Brain microvascular endothelial cell (primary cell): ENCODE results near the gene STC2.

Source experiments
- DNase-seq: peaks from one replicate; pipeline ENCODE4 v3.0.0-alpha.2; 2020
- H3K27ac ChIP-seq: fragments of 250-450 bp; sonication (Bioruptor Pico); 2 replicates; pipeline ENCODE4 v1.5.1; 2020; ENCODE audit warnings: mild to moderate bottlenecking, moderate library complexity
- H3K27me3 ChIP-seq: fragments of 250-450 bp; sonication (Bioruptor Pico); replicated peaks from 2 replicates; pipeline ENCODE4 v1.5.1; 2020; ENCODE audit warnings: mild to moderate bottlenecking
- H3K36me3 ChIP-seq: fragments of 250-450 bp; sonication (Bioruptor Pico); replicated peaks from 2 replicates; pipeline ENCODE4 v1.5.1; 2020; ENCODE audit warnings: mild to moderate bottlenecking
- H3K4me3 ChIP-seq: 2 replicates; pipeline ENCODE4 v1.5.1; 2011; ENCODE audit warnings: low read depth, mild to moderate bottlenecking, control low read depth, low read length, moderate library complexity
- CTCF ChIP-seq: IDR thresholded peaks from 2 replicates; pipeline ENCODE4 v1.5.1; 2011; ENCODE audit warnings: low read depth, mild to moderate bottlenecking, moderate library complexity, low read length, control low read depth, inconsistent platforms; ENCODE audit errors: missing control alignments
- in situ Hi-C: cut with HindIII; loops from 2 replicates; pipeline ENCODE4 v1.10.0; 2017; ENCODE audit warnings: low sequenced_read_pairs, low pct_ligation_motif_present

STC2 gene

GRCh38 chr5:173330338-173331206, 2.4 kb upstream of the STC2 start:
- peaks cover 4% of the 10 kb centered on the region for H3K36me3 ChIP-seq
- TF ChIP-seq CTCF: no peak
- no peak for DNase-seq
- no peaks in the 10 kb centered on the region for H3K27me3 ChIP-seq
- H3K4me3 ChIP-seq: no peak overlapping the region
- H3K27ac ChIP-seq: no peak overlapping the region
- in situ Hi-C loops: no loop called here

- Histone ChIP-seq H3K27me3 (no peaks in the 10 kb centered on the region), H3K4me3 (peak overlapping the region; percentile 83), H3K36me3 (peaks cover 12% of the 10 kb centered on the region), H3K27ac (peak overlapping the region; percentile 89)
- in situ Hi-C loops: no loop called here
- no peak for TF ChIP-seq CTCF
- DNase-seq: no peak
Measured at GRCh38 chr5:173329491-173330337, 1.5 kb upstream of the STC2 start.

GRCh38 chr5:173328844-173329490, 753 bp upstream of the STC2 start:
- peak overlapping the region; percentile 83 for H3K4me3 ChIP-seq
- peaks cover 20% of the 10 kb centered on the region for H3K36me3 ChIP-seq
- no peaks in the 10 kb centered on the region for H3K27me3 ChIP-seq
- peak overlapping the region; percentile 89 for H3K27ac ChIP-seq
- TF ChIP-seq CTCF: no peak
- DNase-seq: peak; percentile 64
- in situ Hi-C loops: no loop called here

GRCh38 chr5:173327084-173327947, 898 bp downstream of the STC2 start:
- in situ Hi-C loops: no loop called here
- TF ChIP-seq CTCF: no peak
- peak overlapping the region; percentile 89 for H3K27ac ChIP-seq
- DNase-seq: peak; percentile 54
- no peaks in the 10 kb centered on the region for H3K27me3 ChIP-seq
- H3K36me3 ChIP-seq: peaks cover 36% of the 10 kb centered on the region
- H3K4me3 ChIP-seq: peak overlapping the region; percentile 83

- no peak for TF ChIP-seq CTCF
- Histone ChIP-seq H3K27me3 (no peaks in the 10 kb centered on the region), H3K36me3 (peaks cover 43% of the 10 kb centered on the region), H3K4me3 (peak overlapping the region; percentile 83), H3K27ac (peak overlapping the region; percentile 89)
- in situ Hi-C loops: no loop called here
- DNase-seq: peak; percentile 79
Measured at GRCh38 chr5:173326501-173326960, 1.7 kb downstream of the STC2 start.
